ENCODE data around the gene NOS1AP.

GRCh38 chr1:162130308-162130707 is 60.8 kb downstream of the NOS1AP start:
- TF ChIP-seq CTCF (conservative IDR thresholded peaks at IDR 0.05 in 1 of 2, IDR thresholded peaks at IDR 0.05 in 1 of 2; ENCODE audit: extremely low read depth in 1 of 2, insufficient read depth in 1 of 2, low read depth in 1 of 2, low read length in 2 of 2) (no peak), EZH2 (IDR thresholded peaks at IDR 0.05; ENCODE audit: borderline replicate concordance, low read length) (no peak)
